H9 (cell line): ENCODE measurements around the gene TEAD1. TPM values are rescaled to one million over a fixed set of nuclear protein-coding genes. Genes with fewer than 3 reads are reported as not detected.

Source experiments
- DNase-seq: peaks from one replicate; pipeline ENCODE4 v3.0.0-alpha.2; 2017
- H2AFZ ChIP-seq: one replicate; pipeline ENCODE4 v1.6.1; 2013; ENCODE audit warnings: mild to moderate bottlenecking, low read length, control low read depth, moderate library complexity
- H2AK5ac ChIP-seq: 2 replicates; pipeline ENCODE4 v1.6.1; 2013; ENCODE audit warnings: low read length, control low read depth, mixed read lengths; ENCODE audit not compliant: insufficient read length
- H2BK120ac ChIP-seq: one replicate; pipeline ENCODE4 v1.6.1; 2013; ENCODE audit warnings: low read depth, mild to moderate bottlenecking, low read length, control low read depth, inconsistent platforms; ENCODE audit not compliant: poor library complexity, severe bottlenecking
- H2BK12ac ChIP-seq: 2 replicates; pipeline ENCODE4 v1.6.1; 2013; ENCODE audit warnings: low read length, control low read depth, mixed read lengths, low read depth; ENCODE audit not compliant: insufficient read length
- H2BK15ac ChIP-seq: 2 replicates; pipeline ENCODE4 v1.6.1; 2013; ENCODE audit warnings: low read depth, low read length, control low read depth
- H2BK20ac ChIP-seq: one replicate; pipeline ENCODE4 v1.6.1; 2013; ENCODE audit warnings: low read depth, mild to moderate bottlenecking, low read length, control low read depth, inconsistent platforms; ENCODE audit not compliant: poor library complexity, severe bottlenecking
- H2BK5ac ChIP-seq: 2 replicates; pipeline ENCODE4 v1.6.1; 2013; ENCODE audit warnings: low read length, control low read depth, mixed read lengths; ENCODE audit not compliant: insufficient read length
- H3K14ac ChIP-seq: 2 replicates; pipeline ENCODE4 v1.6.1; 2013; ENCODE audit warnings: low read length, control low read depth; ENCODE audit not compliant: insufficient read depth
- H3K18ac ChIP-seq: 2 replicates; pipeline ENCODE4 v1.6.1; 2013; ENCODE audit warnings: low read depth, mild to moderate bottlenecking, mixed read lengths, low read length, control low read depth; ENCODE audit not compliant: insufficient read length
- H3K23ac ChIP-seq: 2 replicates; pipeline ENCODE4 v1.6.1; 2013; ENCODE audit warnings: low read length, control low read depth, mixed read lengths, low read depth; ENCODE audit not compliant: insufficient read length
- H3K23me2 ChIP-seq: 2 replicates; pipeline ENCODE4 v1.6.1; 2013; ENCODE audit warnings: low read depth, mild to moderate bottlenecking, mixed read lengths, low read length, control low read depth; ENCODE audit not compliant: insufficient read length, poor library complexity, severe bottlenecking
- H3K27ac ChIP-seq: 2 replicates; pipeline ENCODE4 v1.5.1; 2013; ENCODE audit warnings: low read length, control low read depth, mixed read lengths, low read depth; ENCODE audit not compliant: insufficient read length
- H3K27me3 ChIP-seq: 2 replicates; pipeline ENCODE4 v1.6.1; 2013; ENCODE audit warnings: low read length, control low read depth, inconsistent platforms; ENCODE audit not compliant: insufficient read depth
- H3K4ac ChIP-seq: 2 replicates; pipeline ENCODE4 v1.6.1; 2013; ENCODE audit warnings: low read depth, mild to moderate bottlenecking, control low read depth, inconsistent platforms, low read length, moderate library complexity
- H3K4me1 ChIP-seq: 2 replicates; pipeline ENCODE4 v1.6.1; 2013; ENCODE audit warnings: low read length, control low read depth, inconsistent platforms; ENCODE audit not compliant: insufficient read depth
- H3K4me2 ChIP-seq: 2 replicates; pipeline ENCODE4 v1.6.1; 2013; ENCODE audit warnings: low read length, control low read depth, mixed read lengths; ENCODE audit not compliant: insufficient read length, insufficient read depth
- H3K56ac ChIP-seq: 2 replicates; pipeline ENCODE4 v1.6.1; 2013; ENCODE audit warnings: low read depth, mild to moderate bottlenecking, mixed read lengths, low read length, control low read depth; ENCODE audit not compliant: insufficient read length
- H3K79me1 ChIP-seq: 2 replicates; pipeline ENCODE4 v1.6.1; 2013; ENCODE audit warnings: low read depth, mild to moderate bottlenecking, moderate library complexity, low read length, control low read depth, inconsistent platforms; ENCODE audit not compliant: insufficient read depth, poor library complexity, severe bottlenecking
- H3K79me2 ChIP-seq: 2 replicates; pipeline ENCODE4 v1.6.1; 2013; ENCODE audit warnings: low read length, control low read depth, inconsistent platforms; ENCODE audit not compliant: insufficient read depth
- H3K9ac ChIP-seq: 2 replicates; pipeline ENCODE4 v1.6.1; 2013; ENCODE audit warnings: low read length, control low read depth, mixed read lengths; ENCODE audit not compliant: insufficient read length; ENCODE audit errors: extremely low read depth
- H3K9me3 ChIP-seq: one replicate; pipeline ENCODE4 v1.6.1; 2013; ENCODE audit warnings: low read depth, low read length, inconsistent platforms; ENCODE audit not compliant: control insufficient read depth
- H3T11ph ChIP-seq: one replicate; pipeline ENCODE4 v1.6.1; 2013; ENCODE audit warnings: mild to moderate bottlenecking, low read length, control low read depth, inconsistent platforms
- H4K20me1 ChIP-seq: one replicate; pipeline ENCODE4 v1.6.1; 2013; ENCODE audit not compliant: control insufficient read depth, insufficient read length, insufficient read depth
- H4K5ac ChIP-seq: 2 replicates; pipeline ENCODE4 v1.6.1; 2013; ENCODE audit warnings: low read depth, mild to moderate bottlenecking, mixed read lengths, low read length, control low read depth; ENCODE audit not compliant: insufficient read length
- H4K8ac ChIP-seq: replicated peaks from 2 replicates; pipeline ENCODE4 v1.6.1; 2013; ENCODE audit warnings: low read length, control low read depth, mixed read lengths, low read depth; ENCODE audit not compliant: insufficient read length
- H4K91ac ChIP-seq: 2 replicates; pipeline ENCODE4 v1.6.1; 2013; ENCODE audit warnings: low read depth, mild to moderate bottlenecking, moderate library complexity, mixed read lengths, low read length, control low read depth; ENCODE audit not compliant: insufficient read length
- H3K27ac Mint-ChIP-seq, 3 experiments: 2 replicates in 2 of 3; 3 replicates in 1 of 3; pipeline ENCODE4 v1.8.0; 2020 to 2021; ENCODE audit warnings: mixed read lengths in 3 of 3, mild to moderate bottlenecking in 1 of 3, moderate library complexity in 1 of 3
- H3K27me3 Mint-ChIP-seq: 2 replicates; pipeline ENCODE4 v1.8.0; 2021; ENCODE audit warnings: low read depth, mild to moderate bottlenecking, moderate library complexity, mixed read lengths
- H3K36me3 Mint-ChIP-seq, 3 experiments: 2 replicates in 2 of 3; 3 replicates in 1 of 3; pipeline ENCODE4 v1.8.0; 2020 to 2021; ENCODE audit warnings: low read depth in 3 of 3, mixed read lengths in 3 of 3; ENCODE audit not compliant: insufficient read depth in 1 of 3
- H3K4me1 Mint-ChIP-seq, 2 experiments: 2 replicates each; pipeline ENCODE4 v1.8.0; 2020; ENCODE audit warnings: mixed read lengths in 2 of 2
- H3K4me3 Mint-ChIP-seq, 2 experiments: 2 replicates in 1 of 2; 3 replicates in 1 of 2; pipeline ENCODE4 v1.8.0; 2020 to 2021; ENCODE audit warnings: mild to moderate bottlenecking in 2 of 2, mixed read lengths in 2 of 2, moderate library complexity in 1 of 2
- H3K9me3 Mint-ChIP-seq, 2 experiments: 2 replicates in 1 of 2; 3 replicates in 1 of 2; pipeline ENCODE4 v1.8.0; 2020; ENCODE audit warnings: mild to moderate bottlenecking in 2 of 2, mixed read lengths in 2 of 2, moderate library complexity in 1 of 2
- CTCF ChIP-seq: fragments of 200-600 bp; sonication (generic); conservative IDR thresholded peaks from 3 replicates; pipeline ENCODE4 v1.8.0; 2021; ENCODE audit warnings: antibody characterized with exemption, mild to moderate bottlenecking
- WGBS: extraction: QIAGEN DNeasy Blood & Tissue Kit; methylation state at CpG from one replicate; pipeline ENCODE4 v1.1.7; 2013; ENCODE audit warnings: missing lambda C conversion rate, low lambda C conversion rate, mixed read lengths; ENCODE audit not compliant: insufficient read length; ENCODE audit errors: extremely low coverage; 5-methylcytosine and 5-hydroxymethylcytosine counted together
- total RNA-seq: library from RNA; stranded (reverse); gene quantifications from 2 replicates; pipeline ENCODE4 v1.2.1, GENCODE V29; 2021

The TEAD1 gene
- total RNA-seq, 1 experiment from 2014 or later, result 75.1 TPM

- Histone ChIP-seq H2BK120ac (no peak overlapping the region), H4K91ac (no peak overlapping the region), H2BK12ac (no peak overlapping the region), H3K27ac (no peak overlapping the region), H4K5ac (no peak overlapping the region), H3K9me3 (no peaks in the 10 kb centered on the region), H4K8ac (no peak overlapping the region), H3K4me1 (peaks cover 32% of the 10 kb centered on the region; the same call in 1 of the 2 replicates), H3K18ac (no peak overlapping the region), H3K56ac (no peak overlapping the region), H3K23me2 (no peaks in the 10 kb centered on the region), H2BK20ac (no peak overlapping the region), H3K14ac (no peak overlapping the region), H2AFZ (no peak overlapping the region), H2BK15ac (no peak overlapping the region), H2AK5ac (no peak overlapping the region), H3T11ph (no peak overlapping the region), H4K20me1 (no peaks in the 10 kb centered on the region), H3K79me1 (no peaks in the 10 kb centered on the region), H3K4me2 (no peak overlapping the region), H3K27me3 (no peaks in the 10 kb centered on the region), H3K79me2 (peaks cover 7% of the 10 kb centered on the region; the same call in 1 of the 2 replicates), H2BK5ac (no peak overlapping the region), H3K23ac (no peak overlapping the region), H3K4ac (no peak overlapping the region), H3K9ac (no peak overlapping the region)
- Mint-ChIP-seq H3K4me1 (peaks cover 57 to 65% of the 10 kb centered on the region in 2 experiments), H3K27me3 (no peaks in the 10 kb centered on the region), H3K36me3 (no peaks in the 10 kb centered on the region; a peak in 1 of 7 replicates), H3K9me3 (no peaks in the 10 kb centered on the region), H3K4me3 (no peak overlapping the region), H3K27ac (peak overlapping the region; percentile 55 to 87 (median 73); a peak in 5 of 7 replicates)
- no peak for TF ChIP-seq CTCF
- WGBS, result no CpG with 5 or more reads among the region's 6 CpGs
- DNase-seq, result no peak
These were observed 170.9 kb downstream of the TEAD1 start for GRCh38 chr11:12845163-12845562.
